ENCODE data around the gene RSPO3.
A peak's percentile ranks its signal among the peaks of the same experiment; 100 is the strongest.

RSPO3 gene

GRCh38 chr6:127164036-127164435 lies 45.6 kb downstream of the RSPO3 start:
- DNase-seq, result no peak

- DNase-seq, result no peak
Measured at GRCh38 chr6:127164565-127164964, 46.1 kb downstream of the RSPO3 start.

GRCh38 chr6:127173156-127173940 lies 54.9 kb downstream of the RSPO3 start:
- DNase-seq, result no peak

GRCh38 chr6:127176146-127176545 lies 57.7 kb downstream of the RSPO3 start:
- DNase-seq, result no peak

- no peak for DNase-seq
Measured at GRCh38 chr6:127177030-127177922, 58.8 kb downstream of the RSPO3 start.

GRCh38 chr6:127177923-127178231 lies 59.4 kb downstream of the RSPO3 start:
- DNase-seq, result no peak

- no peak for DNase-seq
Measured at GRCh38 chr6:127178746-127179145, 60.3 kb downstream of the RSPO3 start.

GRCh38 chr6:127180426-127180825 lies 62.0 kb downstream of the RSPO3 start:
- DNase-seq, result no peak

GRCh38 chr6:127182501-127182900 lies 64.0 kb downstream of the RSPO3 start:
- DNase-seq, result no peak

- DNase-seq, result no peak
Measured at GRCh38 chr6:127185437-127185995, 67.0 kb downstream of the RSPO3 start.

- DNase-seq, result peak; percentile 71
Measured at GRCh38 chr6:127186889-127187288, 68.4 kb downstream of the RSPO3 start.

- no peak for DNase-seq
Measured at GRCh38 chr6:127188744-127189143, 70.3 kb downstream of the RSPO3 start.

GRCh38 chr6:127190552-127190951 lies 72.1 kb downstream of the RSPO3 start:
- DNase-seq, result no peak

GRCh38 chr6:127191716-127192115 lies 73.2 kb downstream of the RSPO3 start:
- no peak for DNase-seq

- DNase-seq, result no peak
Measured at GRCh38 chr6:127192911-127193541, 74.6 kb downstream of the RSPO3 start.

- DNase-seq, result no peak
Measured at GRCh38 chr6:127195833-127196232, 77.4 kb downstream of the RSPO3 start.

- DNase-seq, result no peak
Measured at GRCh38 chr6:127198549-127198948, 80.1 kb downstream of the RSPO3 start.

GRCh38 chr6:127199470-127199869 lies 81.0 kb downstream of the RSPO3 start:
- DNase-seq, result no peak

GRCh38 chr6:127200114-127200513 lies 81.6 kb downstream of the RSPO3 start:
- no peak for DNase-seq

GRCh38 chr6:127201321-127201720 lies 82.8 kb downstream of the RSPO3 start:
- no peak for DNase-seq

GRCh38 chr6:127202676-127203075 lies 84.2 kb downstream of the RSPO3 start:
- no peak for DNase-seq

- no peak for DNase-seq
Measured at GRCh38 chr6:127204281-127204680, 85.8 kb downstream of the RSPO3 start.

- DNase-seq, result no peak
Measured at GRCh38 chr6:127205036-127205435, 86.6 kb downstream of the RSPO3 start.

All from stimulated activated CD4-positive, alpha-beta T cell treated with anti-CD3 and anti-CD28 coated beads, Interleukin-4, amount 100 ng/mL, for 1 hour (primary cell).